Measurements from ENCODE around the gene PLEKHA6. TPM values are rescaled to one million over a fixed set of nuclear protein-coding genes. Genes with fewer than 3 reads are reported as not detected.

The PLEKHA6 gene
- total and polyA plus RNA-seq, 2 of the 8 experiments (the other 6 are each of a cell fraction or from before 2014, with no cell fraction given) = 4.8 to 20.2 TPM

- Histone ChIP-seq H2BK20ac (ENCODE audit: low read length) (no peak overlapping the region), H3K4me2 (ENCODE audit: insufficient read depth in 1 of 2, low read depth in 2 of 2, low read length in 2 of 2) (no peak overlapping the region), H2AK5ac (ENCODE audit: low read depth, low read length) (no peak overlapping the region), H3K79me1 (ENCODE audit: low read depth, low read length) (no peaks in the 10 kb centered on the region; the same call in 1 of the 2 replicates), H2AFZ (ENCODE audit: low read length) (no peak overlapping the region), H3K36me3 (ENCODE audit: control insufficient read depth in 2 of 4, insufficient read depth in 4 of 4, low read length in 3 of 4) (no peaks in the 10 kb centered on the region), H3K18ac (ENCODE audit: extremely low read depth, low read length) (no peak overlapping the region), H2BK120ac (replicated peaks; ENCODE audit: low read depth, low read length) (no peak overlapping the region), H2BK12ac (ENCODE audit: low read depth, low read length) (no peak overlapping the region), H2BK5ac (ENCODE audit: low read depth, low read length) (no peak overlapping the region), H3K23me2 (ENCODE audit: low read depth, low read length) (peaks cover 10% of the 10 kb centered on the region; the same call in 1 of the 2 replicates), H2BK15ac (ENCODE audit: low read length) (no peak overlapping the region), H3K56ac (replicated peaks; ENCODE audit: insufficient read length, low read depth, low read length) (no peak overlapping the region), H3K4ac (replicated peaks; ENCODE audit: insufficient read length, low read depth, low read length) (no peak overlapping the region), H3K14ac (ENCODE audit: insufficient read length) (no peak overlapping the region), H4K8ac (ENCODE audit: extremely low read depth, insufficient read depth, low read length) (no peak overlapping the region), H3K27me3 (replicated peaks in 1 of 4; ENCODE audit: control insufficient read depth in 3 of 4, extremely low read depth in 1 of 4, insufficient read depth in 3 of 4, low read length in 3 of 4) (no peaks in the 10 kb centered on the region), H3K9me3 (ENCODE audit: insufficient read depth in 2 of 2, low read depth in 1 of 2, low read length in 1 of 2) (no peaks in the 10 kb centered on the region), H3K27ac (ENCODE audit: low read depth, low read length) (no peak overlapping the region), H4K5ac (ENCODE audit: insufficient read length, low read depth, low read length) (no peak overlapping the region), H4K20me1 (replicated peaks in 1 of 2; ENCODE audit: control insufficient read depth in 1 of 2, insufficient read depth in 2 of 2, low read length in 2 of 2) (no peaks in the 10 kb centered on the region), H3K79me2 (ENCODE audit: control insufficient read depth in 1 of 2, insufficient read depth in 2 of 2, low read length in 2 of 2) (no peaks in the 10 kb centered on the region), H3K23ac (ENCODE audit: insufficient read length) (no peak overlapping the region), H3K4me1 (replicated peaks in 1 of 4; ENCODE audit: control insufficient read depth in 3 of 4, insufficient read depth in 4 of 4, low read length in 3 of 4) (peaks cover 0 to 3% (median 2%) of the 10 kb centered on the region in 4 experiments; a peak in 3 of 7 replicates), H4K91ac (replicated peaks; ENCODE audit: insufficient read length, low read length) (no peak overlapping the region), H3K4me3 (ENCODE audit: extremely low read depth in 1 of 4, insufficient read depth in 2 of 4, low read depth in 3 of 4, low read length in 4 of 4) (no peak overlapping the region), H3K9ac (replicated peaks in 1 of 4; ENCODE audit: extremely low read depth in 1 of 4, low read depth in 3 of 4, low read length in 3 of 4) (no peak overlapping the region)
- CTCF ChIA-PET (ENCODE audit: partially characterized antibody) = interaction anchor here (0.8 to 9.9 kb wide), 18 partner anchors 10 to 182 kb away, joined by 3 to 156 read pairs (median 6); partner anchors contain the start of genes PLEKHA6 and REN
- no peak for FAIRE-seq
- TF ChIP-seq TAF1 (IDR thresholded peaks at IDR 0.05; ENCODE audit: low read depth, low read length) = no peak
- no peak for TF ChIP-seq SIX5 (IDR thresholded peaks at IDR 0.05; ENCODE audit: low read depth, low read length)
- DNase-seq (ENCODE audit: low read depth in 1 of 2, low spot score in 2 of 2) = no peak
- POLR2A ChIA-PET (ENCODE audit: partially characterized antibody) = interaction anchor here (0.5 kb wide), 1 partner anchor 32 kb away, joined by 4 read pairs; no protein-coding TSS in a partner anchor
- WGBS, 2 experiments (ENCODE audit: extremely low coverage in 1 of 2, insufficient coverage in 1 of 2, insufficient read length in 1 of 2, insufficient replicate concordance in 2 of 2, low coverage in 1 of 2, low lambda C conversion rate in 2 of 2, missing lambda C conversion rate in 1 of 2) = 87% methylated on average over 4 of the region's 4 CpGs; no CpG with 5 or more reads in 1 of the 2 experiments
Observed at GRCh38 chr1:204216236-204216635, 143.5 kb downstream of the PLEKHA6 start.
